H9 (cell line): ENCODE results near the gene TJP2. TPM values are rescaled to one million over a fixed set of nuclear protein-coding genes. Genes with fewer than 3 reads are reported as not detected.
A peak's percentile ranks its signal among the peaks of the same experiment; 100 is the strongest.

Experiments
- DNase-seq: peaks from one replicate; pipeline ENCODE4 v3.0.0-alpha.2; 2017
- H2AFZ ChIP-seq: one replicate; pipeline ENCODE4 v1.6.1; 2013; ENCODE audit warnings: mild to moderate bottlenecking, low read length, control low read depth, moderate library complexity
- H2AK5ac ChIP-seq: 2 replicates; pipeline ENCODE4 v1.6.1; 2013; ENCODE audit warnings: low read length, control low read depth, mixed read lengths; ENCODE audit not compliant: insufficient read length
- H2BK120ac ChIP-seq: one replicate; pipeline ENCODE4 v1.6.1; 2013; ENCODE audit warnings: low read depth, mild to moderate bottlenecking, low read length, control low read depth, inconsistent platforms; ENCODE audit not compliant: poor library complexity, severe bottlenecking
- H2BK12ac ChIP-seq: 2 replicates; pipeline ENCODE4 v1.6.1; 2013; ENCODE audit warnings: low read length, control low read depth, mixed read lengths, low read depth; ENCODE audit not compliant: insufficient read length
- H2BK15ac ChIP-seq: 2 replicates; pipeline ENCODE4 v1.6.1; 2013; ENCODE audit warnings: low read depth, low read length, control low read depth
- H2BK20ac ChIP-seq: one replicate; pipeline ENCODE4 v1.6.1; 2013; ENCODE audit warnings: low read depth, mild to moderate bottlenecking, low read length, control low read depth, inconsistent platforms; ENCODE audit not compliant: poor library complexity, severe bottlenecking
- H2BK5ac ChIP-seq: 2 replicates; pipeline ENCODE4 v1.6.1; 2013; ENCODE audit warnings: low read length, control low read depth, mixed read lengths; ENCODE audit not compliant: insufficient read length
- H3K14ac ChIP-seq: 2 replicates; pipeline ENCODE4 v1.6.1; 2013; ENCODE audit warnings: low read length, control low read depth; ENCODE audit not compliant: insufficient read depth
- H3K18ac ChIP-seq: 2 replicates; pipeline ENCODE4 v1.6.1; 2013; ENCODE audit warnings: low read depth, mild to moderate bottlenecking, mixed read lengths, low read length, control low read depth; ENCODE audit not compliant: insufficient read length
- H3K23ac ChIP-seq: 2 replicates; pipeline ENCODE4 v1.6.1; 2013; ENCODE audit warnings: low read length, control low read depth, mixed read lengths, low read depth; ENCODE audit not compliant: insufficient read length
- H3K23me2 ChIP-seq: 2 replicates; pipeline ENCODE4 v1.6.1; 2013; ENCODE audit warnings: low read depth, mild to moderate bottlenecking, mixed read lengths, low read length, control low read depth; ENCODE audit not compliant: insufficient read length, poor library complexity, severe bottlenecking
- H3K27ac ChIP-seq: 2 replicates; pipeline ENCODE4 v1.5.1; 2013; ENCODE audit warnings: low read length, control low read depth, mixed read lengths, low read depth; ENCODE audit not compliant: insufficient read length
- H3K27me3 ChIP-seq: 2 replicates; pipeline ENCODE4 v1.6.1; 2013; ENCODE audit warnings: low read length, control low read depth, inconsistent platforms; ENCODE audit not compliant: insufficient read depth
- H3K4ac ChIP-seq: 2 replicates; pipeline ENCODE4 v1.6.1; 2013; ENCODE audit warnings: low read depth, mild to moderate bottlenecking, control low read depth, inconsistent platforms, low read length, moderate library complexity
- H3K4me1 ChIP-seq: 2 replicates; pipeline ENCODE4 v1.6.1; 2013; ENCODE audit warnings: low read length, control low read depth, inconsistent platforms; ENCODE audit not compliant: insufficient read depth
- H3K4me2 ChIP-seq: 2 replicates; pipeline ENCODE4 v1.6.1; 2013; ENCODE audit warnings: low read length, control low read depth, mixed read lengths; ENCODE audit not compliant: insufficient read length, insufficient read depth
- H3K56ac ChIP-seq: 2 replicates; pipeline ENCODE4 v1.6.1; 2013; ENCODE audit warnings: low read depth, mild to moderate bottlenecking, mixed read lengths, low read length, control low read depth; ENCODE audit not compliant: insufficient read length
- H3K79me1 ChIP-seq: 2 replicates; pipeline ENCODE4 v1.6.1; 2013; ENCODE audit warnings: low read depth, mild to moderate bottlenecking, moderate library complexity, low read length, control low read depth, inconsistent platforms; ENCODE audit not compliant: insufficient read depth, poor library complexity, severe bottlenecking
- H3K79me2 ChIP-seq: 2 replicates; pipeline ENCODE4 v1.6.1; 2013; ENCODE audit warnings: low read length, control low read depth, inconsistent platforms; ENCODE audit not compliant: insufficient read depth
- H3K9ac ChIP-seq: 2 replicates; pipeline ENCODE4 v1.6.1; 2013; ENCODE audit warnings: low read length, control low read depth, mixed read lengths; ENCODE audit not compliant: insufficient read length; ENCODE audit errors: extremely low read depth
- H3K9me3 ChIP-seq: one replicate; pipeline ENCODE4 v1.6.1; 2013; ENCODE audit warnings: low read depth, low read length, inconsistent platforms; ENCODE audit not compliant: control insufficient read depth
- H3T11ph ChIP-seq: one replicate; pipeline ENCODE4 v1.6.1; 2013; ENCODE audit warnings: mild to moderate bottlenecking, low read length, control low read depth, inconsistent platforms
- H4K20me1 ChIP-seq: one replicate; pipeline ENCODE4 v1.6.1; 2013; ENCODE audit not compliant: control insufficient read depth, insufficient read length, insufficient read depth
- H4K5ac ChIP-seq: 2 replicates; pipeline ENCODE4 v1.6.1; 2013; ENCODE audit warnings: low read depth, mild to moderate bottlenecking, mixed read lengths, low read length, control low read depth; ENCODE audit not compliant: insufficient read length
- H4K8ac ChIP-seq: replicated peaks from 2 replicates; pipeline ENCODE4 v1.6.1; 2013; ENCODE audit warnings: low read length, control low read depth, mixed read lengths, low read depth; ENCODE audit not compliant: insufficient read length
- H4K91ac ChIP-seq: 2 replicates; pipeline ENCODE4 v1.6.1; 2013; ENCODE audit warnings: low read depth, mild to moderate bottlenecking, moderate library complexity, mixed read lengths, low read length, control low read depth; ENCODE audit not compliant: insufficient read length
- H3K27ac Mint-ChIP-seq, 3 experiments: 2 replicates in 2 of 3; 3 replicates in 1 of 3; pipeline ENCODE4 v1.8.0; 2020 to 2021; ENCODE audit warnings: mixed read lengths in 3 of 3, mild to moderate bottlenecking in 1 of 3, moderate library complexity in 1 of 3
- H3K27me3 Mint-ChIP-seq: 2 replicates; pipeline ENCODE4 v1.8.0; 2021; ENCODE audit warnings: low read depth, mild to moderate bottlenecking, moderate library complexity, mixed read lengths
- H3K36me3 Mint-ChIP-seq, 3 experiments: 2 replicates in 2 of 3; 3 replicates in 1 of 3; pipeline ENCODE4 v1.8.0; 2020 to 2021; ENCODE audit warnings: low read depth in 3 of 3, mixed read lengths in 3 of 3; ENCODE audit not compliant: insufficient read depth in 1 of 3
- H3K4me1 Mint-ChIP-seq, 2 experiments: 2 replicates each; pipeline ENCODE4 v1.8.0; 2020; ENCODE audit warnings: mixed read lengths in 2 of 2
- H3K4me3 Mint-ChIP-seq, 2 experiments: 2 replicates in 1 of 2; 3 replicates in 1 of 2; pipeline ENCODE4 v1.8.0; 2020 to 2021; ENCODE audit warnings: mild to moderate bottlenecking in 2 of 2, mixed read lengths in 2 of 2, moderate library complexity in 1 of 2
- H3K9me3 Mint-ChIP-seq, 2 experiments: 2 replicates in 1 of 2; 3 replicates in 1 of 2; pipeline ENCODE4 v1.8.0; 2020; ENCODE audit warnings: mild to moderate bottlenecking in 2 of 2, mixed read lengths in 2 of 2, moderate library complexity in 1 of 2
- CTCF ChIP-seq: fragments of 200-600 bp; sonication (generic); conservative IDR thresholded peaks from 3 replicates; pipeline ENCODE4 v1.8.0; 2021; ENCODE audit warnings: antibody characterized with exemption, mild to moderate bottlenecking
- WGBS: extraction: QIAGEN DNeasy Blood & Tissue Kit; methylation state at CpG from one replicate; pipeline ENCODE4 v1.1.7; 2013; ENCODE audit warnings: missing lambda C conversion rate, low lambda C conversion rate, mixed read lengths; ENCODE audit not compliant: insufficient read length; ENCODE audit errors: extremely low coverage; 5-methylcytosine and 5-hydroxymethylcytosine counted together
- total RNA-seq: library from RNA; stranded (reverse); gene quantifications from 2 replicates; pipeline ENCODE4 v1.2.1, GENCODE V29; 2021

TJP2 gene
- total RNA-seq, 1 experiment from 2014 or later, result 130 TPM

DNA sequence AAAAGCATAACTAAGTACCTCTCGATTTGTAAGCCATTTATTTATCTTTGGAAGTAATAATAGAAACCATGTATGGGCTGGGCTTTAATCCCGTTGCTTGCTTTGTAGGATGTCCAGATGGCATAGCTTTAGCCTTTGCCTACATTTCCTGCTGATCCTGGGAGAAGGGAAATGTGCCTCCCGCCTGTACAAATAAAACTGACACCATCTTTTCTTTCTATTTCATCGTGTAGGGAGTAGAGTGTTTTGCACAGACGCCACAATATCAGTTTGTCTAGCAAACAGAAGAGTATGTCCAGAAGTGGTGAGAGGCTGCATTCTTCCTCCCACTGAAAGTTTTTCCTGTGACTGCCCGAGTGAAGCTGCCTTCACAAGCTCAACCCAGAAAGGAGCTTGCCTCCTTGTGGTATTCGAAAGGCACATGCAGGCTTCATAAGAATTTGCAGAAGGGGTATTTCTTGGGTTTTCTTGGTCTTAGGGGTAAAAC, 24.7 kb upstream of the TJP2 start:
- Histone ChIP-seq H3K9me3 (no peaks in the 10 kb centered on the region), H4K91ac (no peak overlapping the region), H3K14ac (no peak overlapping the region), H3K79me2 (peaks cover 6% of the 10 kb centered on the region; the same call in 1 of the 2 replicates), H3K27me3 (no peaks in the 10 kb centered on the region), H3K4me2 (no peak overlapping the region), H4K20me1 (no peaks in the 10 kb centered on the region), H2BK12ac (no peak overlapping the region), H2AFZ (no peak overlapping the region), H3K23ac (no peak overlapping the region), H4K5ac (no peak overlapping the region), H3K9ac (no peak overlapping the region), H3K23me2 (no peaks in the 10 kb centered on the region), H3K56ac (no peak overlapping the region), H2BK20ac (no peak overlapping the region), H2BK5ac (no peak overlapping the region), H3T11ph (no peak overlapping the region), H2AK5ac (no peak overlapping the region), H3K18ac (no peak overlapping the region), H3K4me1 (no peaks in the 10 kb centered on the region; the same call in 1 of the 2 replicates), H4K8ac (no peak overlapping the region), H3K4ac (no peak overlapping the region), H2BK120ac (no peak overlapping the region), H3K79me1 (peaks cover 5% of the 10 kb centered on the region), H2BK15ac (no peak overlapping the region), H3K27ac (no peak overlapping the region)
- peak; percentile 30 for DNase-seq
- WGBS, result no CpG with 5 or more reads among the region's 7 CpGs
- no peaks in the 10 kb centered on the region for H3K27me3 Mint-ChIP-seq
- H3K36me3 Mint-ChIP-seq, result peaks cover 10 to 33% (median 18%) of the 10 kb centered on the region in 3 experiments
- peak; percentile 38; the same call in 2 of the 3 replicates for TF ChIP-seq CTCF
- H3K4me1 Mint-ChIP-seq, result peaks cover 12 to 24% of the 10 kb centered on the region in 2 experiments
- H3K4me3 Mint-ChIP-seq, result no peak overlapping the region
- H3K9me3 Mint-ChIP-seq, result no peaks in the 10 kb centered on the region
- H3K27ac Mint-ChIP-seq, result peak overlapping the region; percentile 27 to 65 (median 48); a peak in 3 of 7 replicates
